Glutamatergic neuron (in vitro differentiated cells): Measurements from ENCODE around the gene SNRNP25. TPM values are rescaled to one million over a fixed set of nuclear protein-coding genes. Genes with fewer than 3 reads are reported as not detected.

Experiments
- DNase-seq: peaks from one replicate; pipeline ENCODE4 v3.0.0; 2022
- H3K27ac Mint-ChIP-seq: one replicate; pipeline ENCODE4 v1.8.0; 2020; ENCODE audit warnings: mild to moderate bottlenecking, mixed read lengths, inconsistent platforms; ENCODE audit not compliant: unreplicated experiment
- H3K27me3 Mint-ChIP-seq: one replicate; pipeline ENCODE4 v1.8.0; 2020; ENCODE audit warnings: mild to moderate bottlenecking, moderate library complexity, mixed read lengths, inconsistent platforms; ENCODE audit not compliant: unreplicated experiment
- H3K36me3 Mint-ChIP-seq: one replicate; pipeline ENCODE4 v1.8.0; 2020; ENCODE audit warnings: mild to moderate bottlenecking, mixed read lengths, inconsistent platforms; ENCODE audit not compliant: unreplicated experiment
- H3K4me1 Mint-ChIP-seq: one replicate; pipeline ENCODE4 v1.8.0; 2020; ENCODE audit warnings: mild to moderate bottlenecking, low read depth, mixed read lengths, inconsistent platforms; ENCODE audit not compliant: unreplicated experiment
- H3K4me3 Mint-ChIP-seq: one replicate; pipeline ENCODE4 v1.8.0; 2020; ENCODE audit warnings: mild to moderate bottlenecking, mixed read lengths, inconsistent platforms; ENCODE audit not compliant: unreplicated experiment
- H3K9me3 Mint-ChIP-seq: one replicate; pipeline ENCODE4 v1.8.0; 2020; ENCODE audit warnings: mild to moderate bottlenecking, moderate library complexity, mixed read lengths, inconsistent platforms; ENCODE audit not compliant: unreplicated experiment
- CTCF ChIP-seq: fragments of 200-600 bp; sonication (generic); IDR thresholded peaks from one replicate; pipeline ENCODE4 v1.5.0; 2021; ENCODE audit not compliant: partially characterized antibody, unreplicated experiment
- total RNA-seq: library from RNA; stranded (reverse); fragmentation: NEBNext Ultra II Directional; extraction: Animal tissue kit (Norgen Biotek cat#: 25700); gene quantifications from one replicate; pipeline ENCODE4 v1.2.1, GENCODE V29; 2021; ENCODE audit not compliant: unreplicated experiment

Gene SNRNP25
- total RNA-seq, 1 donor from 2014 or later, result 21.5 TPM

DNA sequence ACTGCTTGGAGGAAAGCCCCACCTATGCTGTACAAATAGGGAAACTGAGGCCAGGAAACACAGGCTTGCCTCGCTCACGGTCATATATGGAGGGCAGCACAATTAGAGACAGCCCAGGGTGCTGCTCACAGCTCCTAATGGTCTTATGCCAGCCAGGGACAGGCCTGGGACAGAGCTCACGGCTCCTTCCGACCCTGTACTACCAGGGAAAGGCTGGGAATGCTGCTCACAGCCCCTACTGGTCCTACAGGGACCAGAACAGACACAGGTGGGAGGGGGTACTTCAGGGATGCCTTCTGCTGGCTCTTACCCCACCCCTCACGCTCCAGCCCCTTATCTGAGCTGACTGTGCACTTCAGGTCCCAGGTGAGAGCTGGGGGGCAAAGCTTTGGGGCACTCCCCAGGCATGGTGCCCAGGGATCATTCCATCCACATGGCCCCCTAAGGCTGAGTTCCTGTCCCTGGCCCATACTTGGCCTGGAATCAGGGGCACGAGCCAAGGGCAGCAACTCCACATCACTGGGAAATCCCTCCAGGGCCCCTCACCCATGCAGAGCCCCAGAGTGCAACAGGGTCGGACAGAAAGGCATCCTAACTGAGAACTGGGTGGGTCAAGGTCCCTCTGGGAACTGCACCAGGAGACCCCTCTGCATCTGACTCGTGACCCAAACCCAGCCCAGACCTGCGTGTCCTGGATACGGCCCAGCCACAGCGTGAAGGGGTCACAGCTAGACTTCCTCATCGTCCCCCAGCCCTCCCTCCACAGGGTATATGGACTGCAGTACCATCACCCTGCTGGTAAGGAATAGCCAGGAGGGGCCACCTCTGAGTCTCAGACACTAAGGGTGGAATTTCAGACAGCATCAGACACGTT is 12.9 kb downstream of the SNRNP25 start:
- no peak for DNase-seq
- H3K27ac Mint-ChIP-seq, result no peak overlapping the region
- H3K4me1 Mint-ChIP-seq, result peaks cover 13% of the 10 kb centered on the region
- peaks cover 7% of the 10 kb centered on the region for H3K27me3 Mint-ChIP-seq
- peaks cover 7% of the 10 kb centered on the region for H3K9me3 Mint-ChIP-seq
- no peaks in the 10 kb centered on the region for H3K36me3 Mint-ChIP-seq
- no peak for TF ChIP-seq CTCF
- H3K4me3 Mint-ChIP-seq, result no peak overlapping the region

- H3K27me3 Mint-ChIP-seq, result peaks cover 7% of the 10 kb centered on the region
- no peak for DNase-seq
- H3K36me3 Mint-ChIP-seq, result no peaks in the 10 kb centered on the region
- H3K4me1 Mint-ChIP-seq, result peaks cover 15% of the 10 kb centered on the region
- peaks cover 7% of the 10 kb centered on the region for H3K9me3 Mint-ChIP-seq
- no peak overlapping the region for H3K27ac Mint-ChIP-seq
- TF ChIP-seq CTCF, result no peak
- H3K4me3 Mint-ChIP-seq, result no peak overlapping the region
Measured at GRCh38 chr16:67183-67791, 13.7 kb downstream of the SNRNP25 start.

DNA sequence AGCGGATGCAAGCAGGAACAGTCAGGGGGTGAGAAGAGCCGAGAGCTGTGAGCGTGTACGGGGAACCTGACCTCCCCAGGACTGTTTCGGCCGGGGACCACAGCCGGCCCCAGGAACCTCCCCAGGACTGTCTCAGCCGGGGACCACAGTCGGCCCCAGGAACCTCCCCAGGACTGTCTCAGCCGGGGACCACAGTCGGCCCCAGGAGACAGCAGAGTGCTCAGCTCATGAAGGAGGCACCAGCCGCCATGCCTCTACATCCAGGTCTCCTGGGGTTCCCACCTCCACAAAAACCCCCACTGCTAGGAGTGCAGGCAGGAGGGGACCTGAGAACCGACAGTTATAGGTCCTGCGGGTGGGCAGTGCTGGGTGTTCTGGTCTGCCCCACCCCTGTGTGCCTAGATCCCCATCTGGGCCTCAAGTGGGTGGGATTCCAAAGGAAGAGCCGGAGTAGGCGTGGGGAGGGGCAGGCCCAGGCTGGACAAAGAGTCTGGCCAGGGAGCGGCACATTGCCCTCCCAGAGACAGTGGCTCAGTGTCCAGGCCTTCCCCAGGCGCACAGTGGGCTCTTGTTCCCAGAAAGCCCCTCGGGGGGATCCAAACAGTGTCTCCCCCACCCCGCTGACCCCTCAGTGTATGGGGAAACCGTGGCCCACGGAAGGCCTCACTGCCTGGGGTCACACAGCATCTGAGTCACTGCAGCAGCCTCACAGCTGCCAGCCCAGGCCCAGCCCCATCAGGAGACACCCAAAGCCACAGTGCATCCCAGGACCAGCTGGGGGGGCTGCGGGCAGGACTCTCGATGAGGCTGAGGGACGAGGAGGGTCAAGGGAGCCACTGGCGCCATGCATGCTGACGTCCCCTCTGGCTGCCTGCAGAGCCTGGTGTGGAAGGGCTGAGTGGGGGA is 14.5 kb downstream of the SNRNP25 start:
- Mint-ChIP-seq H3K4me1 (peaks cover 18% of the 10 kb centered on the region), H3K27me3 (peaks cover 10% of the 10 kb centered on the region), H3K36me3 (no peaks in the 10 kb centered on the region), H3K27ac (no peak overlapping the region), H3K4me3 (no peak overlapping the region), H3K9me3 (peaks cover 7% of the 10 kb centered on the region)
- DNase-seq, result no peak
- TF ChIP-seq CTCF, result no peak

DNA sequence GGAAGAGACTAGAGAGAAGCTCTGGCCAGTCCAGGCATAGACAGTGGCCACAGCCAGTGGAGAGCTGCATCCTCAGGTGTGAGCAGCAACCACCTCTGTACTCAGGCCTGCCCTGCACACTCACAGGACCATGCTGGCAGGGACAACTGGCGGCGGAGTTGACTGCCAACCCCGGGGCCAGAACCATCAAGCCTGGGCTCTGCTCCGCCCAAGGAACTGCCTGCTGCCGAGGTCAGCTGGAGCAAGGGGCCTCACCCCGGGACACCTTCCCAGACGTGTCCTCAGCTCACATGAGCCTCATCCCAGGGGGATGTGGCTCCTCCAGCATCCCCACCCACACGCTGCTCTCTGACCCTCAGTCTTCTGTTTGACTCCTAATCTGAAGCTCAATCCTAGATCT is 15.6 kb downstream of the SNRNP25 start:
- Mint-ChIP-seq H3K4me3 (peak overlapping the region; percentile 71), H3K9me3 (peaks cover 7% of the 10 kb centered on the region), H3K4me1 (peaks cover 18% of the 10 kb centered on the region), H3K36me3 (no peaks in the 10 kb centered on the region), H3K27ac (no peak overlapping the region), H3K27me3 (peaks cover 12% of the 10 kb centered on the region)
- DNase-seq, result no peak
- no peak for TF ChIP-seq CTCF
